RWPE1 (cell line): ENCODE measurements around the gene FAM227A.

Experiments
- CTCF ChIA-PET: fragments of 350-600 bp; sonication (Branson Sonifier 250); formaldehyde crosslinking; extraction: SDS; loops from one replicate; lab custom pipeline; 2021; lab: Yijun Ruan, JAX
- POLR2A ChIA-PET: fragments of 400-600 bp; formaldehyde crosslinking; extraction: SDS; loops from one replicate; lab custom pipeline; 2020; ENCODE audit warnings: antibody characterized with exemption; ENCODE audit not compliant: low non-redundant PET; lab: Yijun Ruan, JAX
- DNase-seq: peaks from one replicate; pipeline ENCODE4 v3.0.0; 2012; ENCODE audit warnings: low spot score
- H3K27ac ChIP-seq: fragments of 450-650 bp; 2 replicates; pipeline ENCODE4 v1.5.1; 2017
- CTCF ChIP-seq: fragments of 450-650 bp; conservative IDR thresholded peaks from 2 replicates; pipeline ENCODE4 v1.5.1; 2017; ENCODE audit warnings: low read depth, mild to moderate bottlenecking

Gene FAM227A

GRCh38 chr22:38675833-38676232 is 19.6 kb upstream of the FAM227A start:
- TF ChIP-seq CTCF, result no peak
- DNase-seq, result no peak
- POLR2A ChIA-PET, result no interaction called here
- no peak overlapping the region; the same call in 1 of the 2 replicates for H3K27ac ChIP-seq
- CTCF ChIA-PET, result no interaction called here

GRCh38 chr22:38674888-38675287 is 18.7 kb upstream of the FAM227A start:
- no peak for DNase-seq
- H3K27ac ChIP-seq, result peak overlapping the region; percentile 60
- ChIA-PET POLR2A (no interaction called here), CTCF (interaction anchor here (0.6 kb wide), 2 partner anchors 18 to 44 kb away, joined by 3 read pairs; partner anchors contain the start of gene CBY1)
- TF ChIP-seq CTCF, result no peak

GRCh38 chr22:38657045-38657909 is 1.1 kb upstream of the FAM227A start:
- peak; percentile 28 for DNase-seq
- POLR2A ChIA-PET, result interaction anchor here (0.5 kb wide), 1 partner anchor 16 kb away, joined by 4 read pairs; no protein-coding TSS in a partner anchor

GRCh38 chr22:38655519-38656255 is 505 bp downstream of the FAM227A start:
- ChIA-PET CTCF (no interaction called here), POLR2A (no interaction called here)
- peak overlapping the region; percentile 93 for H3K27ac ChIP-seq
- peak; percentile 3 for DNase-seq
- TF ChIP-seq CTCF, result no peak

More at GRCh38 chr22:38657045-38657909, 1.1 kb upstream of the FAM227A start:
- no peak for TF ChIP-seq CTCF
- peak overlapping the region; percentile 93 for H3K27ac ChIP-seq
- CTCF ChIA-PET, result interaction anchor here (0.6 kb wide), 1 partner anchor 18 kb away, joined by 3 read pairs; no protein-coding TSS in a partner anchor

GRCh38 chr22:38653741-38654140 is 2.5 kb downstream of the FAM227A start:
- no peak for TF ChIP-seq CTCF
- POLR2A ChIA-PET, result interaction anchor here (0.6 kb wide), 1 partner anchor 552 kb away, joined by 3 read pairs; no protein-coding TSS in a partner anchor
- H3K27ac ChIP-seq, result no peak overlapping the region
- CTCF ChIA-PET, result interaction anchor here (0.7 kb wide), 1 partner anchor 28 kb away, joined by 7 read pairs; no protein-coding TSS in a partner anchor
- no peak for DNase-seq

GRCh38 chr22:38652859-38653258 is 3.3 kb downstream of the FAM227A start:
- no peak for DNase-seq
- no peak for TF ChIP-seq CTCF
- ChIA-PET POLR2A (interaction anchor here (0.6 to 0.7 kb wide), 3 partner anchors 47 to 447 kb away, joined by 3 to 11 read pairs (median 4); no protein-coding TSS in a partner anchor), CTCF (no interaction called here)
- H3K27ac ChIP-seq, result no peak overlapping the region
